Smooth muscle cell (in vitro differentiated cells): Measurements from ENCODE around the gene CASP10. TPM values are rescaled to one million over a fixed set of nuclear protein-coding genes. Genes with fewer than 3 reads are reported as not detected.
A peak's percentile ranks its signal among the peaks of the same experiment; 100 is the strongest.

Source experiments
- DNase-seq: peaks from one replicate; lab custom pipeline; 2025; ENCODE audit not compliant: unreplicated experiment; lab: John Stamatoyannopoulos, UW
- H2AFZ ChIP-seq: fragments of 200-600 bp; sonication (generic); 2 replicates; pipeline ENCODE4 v1.6.0; 2016; ENCODE audit warnings: antibody characterized with exemption, low read depth, mild to moderate bottlenecking
- H3F3A ChIP-seq: fragments of 200-600 bp; sonication (generic); 2 replicates; pipeline ENCODE4 v1.6.0; 2017; ENCODE audit warnings: antibody characterized with exemption, low read depth
- H3K27ac ChIP-seq: fragments of 200-600 bp; sonication (generic); 2 replicates; pipeline ENCODE4 v1.5.1; 2016; ENCODE audit warnings: low read depth, mild to moderate bottlenecking
- H3K27me3 ChIP-seq: fragments of 200-600 bp; sonication (generic); 2 replicates; pipeline ENCODE4 v1.6.1; 2016; ENCODE audit warnings: low read depth, mild to moderate bottlenecking
- H3K36me3 ChIP-seq: fragments of 200-600 bp; sonication (generic); 2 replicates; pipeline ENCODE4 v1.5.1; 2016; ENCODE audit warnings: low read depth
- H3K4me1 ChIP-seq: fragments of 200-600 bp; sonication (generic); 2 replicates; pipeline ENCODE4 v1.5.1; 2016; ENCODE audit warnings: low read depth
- H3K4me2 ChIP-seq: fragments of 200-600 bp; sonication (generic); 2 replicates; pipeline ENCODE4 v1.6.0; 2016; ENCODE audit warnings: mild to moderate bottlenecking
- H3K4me3 ChIP-seq: fragments of 200-600 bp; sonication (generic); 2 replicates; pipeline ENCODE4 v1.5.1; 2016; ENCODE audit warnings: mild to moderate bottlenecking
- H3K79me2 ChIP-seq: fragments of 200-600 bp; sonication (generic); 2 replicates; pipeline ENCODE4 v1.6.0; 2016; ENCODE audit warnings: low read depth, mild to moderate bottlenecking
- H3K9ac ChIP-seq: fragments of 200-600 bp; sonication (generic); 2 replicates; pipeline ENCODE4 v1.6.0; 2016; ENCODE audit warnings: low read depth
- H3K9me3 ChIP-seq: fragments of 200-600 bp; sonication (generic); replicated peaks from 2 replicates; pipeline ENCODE4 v1.5.1; 2016; ENCODE audit warnings: low read depth
- H4K20me1 ChIP-seq: fragments of 200-600 bp; sonication (generic); 2 replicates; pipeline ENCODE4 v1.6.0; 2016; ENCODE audit warnings: low read depth
- WGBS: methylation state at CpG from one replicate; pipeline ENCODE4 v1.1.7; 2016; ENCODE audit warnings: low lambda C conversion rate; 5-methylcytosine and 5-hydroxymethylcytosine counted together
- polyA plus RNA-seq: library from polyadenylated mRNA; unstranded; fragments of >200 nt; fragmentation: Nextera tagmentation; extraction: Ambion mirVana; gene quantifications from 2 replicates; pipeline ENCODE4 v1.2.1, GENCODE V29; 2016
- total RNA-seq: library from RNA; depleted of rRNA; stranded (reverse); fragments of >200 nt; gene quantifications from 2 replicates; pipeline ENCODE4 v1.2.3, GENCODE V29; 2014
- TF ChIP-seq, protein P1 (sequence below): fragments of 200-600 bp; sonication (generic); IDR thresholded peaks from 2 replicates; pipeline ENCODE4 v1.5.1; 2017; ENCODE audit warnings: borderline replicate concordance, mild to moderate bottlenecking, antibody characterized with exemption; ENCODE audit not compliant: insufficient read depth, poor library complexity, severe bottlenecking

The CASP10 gene
- total and polyA plus RNA-seq, 2 experiments from 2014 or later, result 0.36 to 1.1 TPM

GRCh38 chr2:201233812-201234662, 51.1 kb downstream of the CASP10 start:
- DNase-seq, result no peak
- Histone ChIP-seq H3K4me1 (no peaks in the 10 kb centered on the region), H3K79me2 (no peaks in the 10 kb centered on the region), H3F3A (no peaks in the 10 kb centered on the region), H3K4me2 (no peak overlapping the region), H3K9ac (no peak overlapping the region), H4K20me1 (no peaks in the 10 kb centered on the region), H3K9me3 (no peaks in the 10 kb centered on the region), H2AFZ (peak overlapping the region; percentile 60), H3K27ac (no peak overlapping the region), H3K4me3 (no peak overlapping the region), H3K36me3 (no peaks in the 10 kb centered on the region), H3K27me3 (no peaks in the 10 kb centered on the region)
- WGBS, result 94% methylated on average over 21 of the region's 21 CpGs
- TF ChIP-seq, protein P1, sequence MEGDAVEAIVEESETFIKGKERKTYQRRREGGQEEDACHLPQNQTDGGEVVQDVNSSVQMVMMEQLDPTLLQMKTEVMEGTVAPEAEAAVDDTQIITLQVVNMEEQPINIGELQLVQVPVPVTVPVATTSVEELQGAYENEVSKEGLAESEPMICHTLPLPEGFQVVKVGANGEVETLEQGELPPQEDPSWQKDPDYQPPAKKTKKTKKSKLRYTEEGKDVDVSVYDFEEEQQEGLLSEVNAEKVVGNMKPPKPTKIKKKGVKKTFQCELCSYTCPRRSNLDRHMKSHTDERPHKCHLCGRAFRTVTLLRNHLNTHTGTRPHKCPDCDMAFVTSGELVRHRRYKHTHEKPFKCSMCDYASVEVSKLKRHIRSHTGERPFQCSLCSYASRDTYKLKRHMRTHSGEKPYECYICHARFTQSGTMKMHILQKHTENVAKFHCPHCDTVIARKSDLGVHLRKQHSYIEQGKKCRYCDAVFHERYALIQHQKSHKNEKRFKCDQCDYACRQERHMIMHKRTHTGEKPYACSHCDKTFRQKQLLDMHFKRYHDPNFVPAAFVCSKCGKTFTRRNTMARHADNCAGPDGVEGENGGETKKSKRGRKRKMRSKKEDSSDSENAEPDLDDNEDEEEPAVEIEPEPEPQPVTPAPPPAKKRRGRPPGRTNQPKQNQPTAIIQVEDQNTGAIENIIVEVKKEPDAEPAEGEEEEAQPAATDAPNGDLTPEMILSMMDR, result no peak

- Histone ChIP-seq H2AFZ (no peak overlapping the region), H3K36me3 (no peaks in the 10 kb centered on the region), H3K79me2 (no peaks in the 10 kb centered on the region), H4K20me1 (no peaks in the 10 kb centered on the region), H3K9ac (no peak overlapping the region), H3K4me2 (no peak overlapping the region), H3K27me3 (no peaks in the 10 kb centered on the region), H3K4me3 (no peak overlapping the region), H3K9me3 (no peaks in the 10 kb centered on the region), H3K27ac (no peak overlapping the region), H3F3A (no peaks in the 10 kb centered on the region), H3K4me1 (no peaks in the 10 kb centered on the region)
- TF ChIP-seq, protein P1, result no peak
- DNase-seq, result no peak
- 93% methylated on average over 3 of the region's 3 CpGs for WGBS
Observed at GRCh38 chr2:201234663-201235135, 51.8 kb downstream of the CASP10 start.

GRCh38 chr2:201235860-201236811, 53.2 kb downstream of the CASP10 start:
- H3K9ac ChIP-seq, result no peak overlapping the region

More at GRCh38 chr2:201235860-201236811, 53.2 kb downstream of the CASP10 start:
- Histone ChIP-seq H3K27me3 (no peaks in the 10 kb centered on the region), H3K36me3 (no peaks in the 10 kb centered on the region), H4K20me1 (no peaks in the 10 kb centered on the region), H3K9me3 (no peaks in the 10 kb centered on the region), H2AFZ (peak overlapping the region; percentile 75), H3F3A (no peaks in the 10 kb centered on the region), H3K79me2 (no peaks in the 10 kb centered on the region), H3K4me1 (no peaks in the 10 kb centered on the region), H3K27ac (no peak overlapping the region), H3K4me3 (no peak overlapping the region), H3K4me2 (peak overlapping the region; percentile 40)
- DNase-seq, result no peak
- 50% methylated on average over 14 of the region's 14 CpGs for WGBS
- TF ChIP-seq, protein P1, result peak; percentile 65
